ENCODE measurements around the gene WDR76.

- TF ChIP-seq CTCF (conservative IDR thresholded peaks at IDR 0.05; ENCODE audit: low read length), result no peak
- no peak for TF ChIP-seq EZH2phosphoT487 (IDR thresholded peaks at IDR 0.05; ENCODE audit: borderline replicate concordance, low read depth, low read length)
These were observed 32.7 kb downstream of the WDR76 start for GRCh38 chr15:43859546-43859945.

Measured in OCI-LY7 (cell line).